KMS-11 (cell line): ENCODE data around the gene WDFY1.

Experiments
- H2AFZ ChIP-seq: fragments of 200-600 bp; sonication (generic); 2 replicates; pipeline ENCODE4 v1.6.1; 2016; ENCODE audit warnings: antibody characterized with exemption, mixed run types, low read depth
- H3K27ac ChIP-seq: fragments of 200-600 bp; sonication (generic); 2 replicates; pipeline ENCODE4 v1.6.1; 2016; ENCODE audit warnings: mild to moderate bottlenecking, mixed run types
- H3K27me3 ChIP-seq: fragments of 200-600 bp; sonication (generic); 2 replicates; pipeline ENCODE4 v1.6.1; 2017; ENCODE audit warnings: mild to moderate bottlenecking, low read depth, mixed run types, moderate library complexity; ENCODE audit not compliant: insufficient read depth
- H3K36me3 ChIP-seq: fragments of 200-600 bp; sonication (generic); 2 replicates; pipeline ENCODE4 v1.6.1; 2017; ENCODE audit warnings: mild to moderate bottlenecking, mixed run types; ENCODE audit not compliant: insufficient read depth
- H3K4me1 ChIP-seq: fragments of 200-600 bp; sonication (generic); 2 replicates; pipeline ENCODE4 v1.6.1; 2016; ENCODE audit warnings: mild to moderate bottlenecking, low read depth, mixed run types; ENCODE audit not compliant: poor library complexity, severe bottlenecking
- H3K4me2 ChIP-seq: fragments of 200-600 bp; sonication (generic); 2 replicates; pipeline ENCODE4 v1.7.0; 2016; ENCODE audit warnings: mild to moderate bottlenecking, mixed run types
- H3K4me3 ChIP-seq: fragments of 200-600 bp; sonication (generic); IDR thresholded peaks from 2 replicates; pipeline ENCODE4 v1.6.1; 2017; ENCODE audit warnings: low read depth, low read length, mixed read lengths; ENCODE audit not compliant: insufficient read depth
- H3K79me2 ChIP-seq: fragments of 200-600 bp; sonication (generic); 2 replicates; pipeline ENCODE4 v1.6.1; 2016; ENCODE audit warnings: low read depth, mixed run types; ENCODE audit not compliant: insufficient read depth
- H3K9ac ChIP-seq: fragments of 200-600 bp; sonication (generic); 2 replicates; pipeline ENCODE4 v1.6.1; 2016; ENCODE audit warnings: mild to moderate bottlenecking, mixed run types
- H4K20me1 ChIP-seq: fragments of 200-600 bp; sonication (generic); 2 replicates; pipeline ENCODE4 v1.6.1; 2016; ENCODE audit warnings: mild to moderate bottlenecking, mixed run types; ENCODE audit not compliant: insufficient read depth
- CTCF ChIP-seq: fragments of 200-600 bp; sonication (generic); conservative IDR thresholded peaks from 2 replicates; pipeline ENCODE4 v1.6.1; 2017; ENCODE audit warnings: low read depth, mild to moderate bottlenecking, antibody characterized with exemption, low read length, moderate library complexity, mixed read lengths

WDFY1 gene

GRCh38 chr2:223928113-223929006 lies 16.8 kb downstream of the WDFY1 start:
- H3K4me3 ChIP-seq = no peak overlapping the region
- TF ChIP-seq CTCF = no peak
- no peak overlapping the region for H3K9ac ChIP-seq
- no peak overlapping the region for H3K27ac ChIP-seq
- no peaks in the 10 kb centered on the region for H4K20me1 ChIP-seq
- H3K79me2 ChIP-seq = 0 out of 2 replicates have a peak, but pooled peaks cover 3% of the 10 kb centered on the region
- H3K36me3 ChIP-seq = no peaks in the 10 kb centered on the region
- no peaks in the 10 kb centered on the region for H3K27me3 ChIP-seq
- H3K4me2 ChIP-seq = no peak overlapping the region
- H2AFZ ChIP-seq = no peak overlapping the region
- H3K4me1 ChIP-seq = no peaks in the 10 kb centered on the region

GRCh38 chr2:223925106-223925505 lies 20.0 kb downstream of the WDFY1 start:
- Histone ChIP-seq H3K27me3 (no peaks in the 10 kb centered on the region), H3K4me2 (no peak overlapping the region), H3K27ac (no peak overlapping the region), H3K36me3 (no peaks in the 10 kb centered on the region), H3K4me1 (no peaks in the 10 kb centered on the region), H3K4me3 (no peak overlapping the region), H3K79me2 (no peaks in the 10 kb centered on the region), H2AFZ (no peak overlapping the region), H3K9ac (no peak overlapping the region), H4K20me1 (no peaks in the 10 kb centered on the region)
- TF ChIP-seq CTCF = no peak

GRCh38 chr2:223923976-223924375 lies 21.2 kb downstream of the WDFY1 start:
- no peak overlapping the region for H2AFZ ChIP-seq
- H3K36me3 ChIP-seq = no peaks in the 10 kb centered on the region
- no peaks in the 10 kb centered on the region for H3K27me3 ChIP-seq
- no peak overlapping the region for H3K4me2 ChIP-seq
- no peaks in the 10 kb centered on the region for H4K20me1 ChIP-seq
- H3K79me2 ChIP-seq = no peaks in the 10 kb centered on the region
- no peak overlapping the region for H3K9ac ChIP-seq
- no peak overlapping the region for H3K4me3 ChIP-seq
- no peak for TF ChIP-seq CTCF
- no peak overlapping the region for H3K27ac ChIP-seq
- H3K4me1 ChIP-seq = no peaks in the 10 kb centered on the region

- TF ChIP-seq CTCF = no peak
- Histone ChIP-seq H3K4me1 (no peaks in the 10 kb centered on the region), H3K4me3 (no peak overlapping the region), H2AFZ (no peak overlapping the region), H3K36me3 (no peaks in the 10 kb centered on the region), H3K4me2 (no peak overlapping the region), H4K20me1 (no peaks in the 10 kb centered on the region), H3K79me2 (no peaks in the 10 kb centered on the region), H3K27me3 (no peaks in the 10 kb centered on the region), H3K27ac (no peak overlapping the region), H3K9ac (no peak overlapping the region)
Measured at GRCh38 chr2:223922308-223922707, 22.8 kb downstream of the WDFY1 start.
